Esophagus (tissue), 2 donors: Measurements from ENCODE around the gene TADA1. TPM values are rescaled to one million over a fixed set of nuclear protein-coding genes. Genes with fewer than 3 reads are reported as not detected.
A peak's percentile ranks its signal among the peaks of the same experiment; 100 is the strongest.

ENCODE experiments used
- H3K27ac ChIP-seq, 2 donors: one replicate each; pipeline ENCODE4 v1.5.1; 2013; ENCODE audit warnings: low read depth in 2 of 2, mild to moderate bottlenecking in 2 of 2, inconsistent platforms in 1 of 2, low read length in 1 of 2, moderate library complexity in 1 of 2
- H3K27me3 ChIP-seq, 2 donors: one replicate each; pipeline ENCODE4 v1.6.1; 2013; ENCODE audit warnings: low read length in 2 of 2, control low read depth in 1 of 2, mild to moderate bottlenecking in 1 of 2; ENCODE audit not compliant: insufficient read depth in 2 of 2, control insufficient read depth in 1 of 2
- H3K36me3 ChIP-seq, 2 donors: one replicate each; pipeline ENCODE4 v1.6.1; 2013; ENCODE audit warnings: low read length in 1 of 2; ENCODE audit not compliant: control insufficient read depth in 2 of 2, insufficient read depth in 2 of 2
- H3K4me1 ChIP-seq, 2 donors: one replicate each; pipeline ENCODE4 v1.6.1; 2013; ENCODE audit warnings: low read length in 1 of 2; ENCODE audit not compliant: control insufficient read depth in 2 of 2, insufficient read depth in 2 of 2
- H3K4me3 ChIP-seq, 2 donors: one replicate each; pipeline ENCODE4 v1.5.1; 2013; ENCODE audit warnings: low read length in 2 of 2, mild to moderate bottlenecking in 2 of 2, low read depth in 1 of 2, moderate library complexity in 1 of 2
- H3K9me3 ChIP-seq, 2 donors: one replicate each; pipeline ENCODE4 v1.6.1; 2013; ENCODE audit warnings: mild to moderate bottlenecking in 2 of 2, low read depth in 1 of 2, low read length in 1 of 2, moderate library complexity in 1 of 2; ENCODE audit not compliant: control insufficient read depth in 2 of 2, insufficient read depth in 1 of 2
- WGBS, 2 donors: extraction: QIAGEN DNeasy Blood & Tissue Kit; methylation state at CpG; one replicate each; pipeline ENCODE4 v1.1.7; 2013; 5-methylcytosine and 5-hydroxymethylcytosine counted together
- polyA plus RNA-seq, 2 donors: library from polyadenylated mRNA; stranded (reverse); fragments of 200-250 nt; gene quantifications; one replicate each; pipeline ENCODE4 v1.2.3, GENCODE V29; 2013
- donor health status: healthy with polysubstance abuse.
- donor health status: Bipolar disorder and iron deficiency.

The TADA1 gene
- polyA plus RNA-seq, 2 donors, result 7.8 to 8.1 TPM

- no peaks in the 10 kb centered on the region for H3K9me3 ChIP-seq
- WGBS, 2 donors, result 89 to 90% methylated on average over 3 of the region's 3 CpGs
- no peak overlapping the region for H3K4me3 ChIP-seq
- H3K27me3 ChIP-seq, result no peaks in the 10 kb centered on the region
- no peak overlapping the region for H3K27ac ChIP-seq
- H3K36me3 ChIP-seq, result peaks cover 15 to 16% of the 10 kb centered on the region in 2 donors
- H3K4me1 ChIP-seq, result no peaks in the 10 kb centered on the region
Observed at GRCh38 chr1:166857995-166858394, 18.1 kb downstream of the TADA1 start.

GRCh38 chr1:166855558-166855957, 20.5 kb downstream of the TADA1 start:
- Histone ChIP-seq H3K4me3 (no peak overlapping the region), H3K4me1 (no peaks in the 10 kb centered on the region), H3K27me3 (no peaks in the 10 kb centered on the region), H3K9me3 (no peaks in the 10 kb centered on the region), H3K27ac (no peak overlapping the region), H3K36me3 (peaks cover 13 to 17% of the 10 kb centered on the region in 2 donors)
- 79 to 84% methylated on average over 3 of the region's 3 CpGs for WGBS, 2 donors

- no peaks in the 10 kb centered on the region for H3K27me3 ChIP-seq
- 6 to 26% methylated on average over 1 of the region's 1 CpG for WGBS, 2 donors
- peaks cover 26 to 32% of the 10 kb centered on the region in 2 donors for H3K36me3 ChIP-seq
- no peaks in the 10 kb centered on the region for H3K9me3 ChIP-seq
- no peak overlapping the region for H3K4me3 ChIP-seq
- H3K4me1 ChIP-seq, result no peaks in the 10 kb centered on the region
- no peak overlapping the region for H3K27ac ChIP-seq
Observed at GRCh38 chr1:166852918-166853317, 23.1 kb downstream of the TADA1 start.

- Histone ChIP-seq H3K9me3 (no peaks in the 10 kb centered on the region), H3K36me3 (peaks cover 28 to 52% of the 10 kb centered on the region in 2 donors), H3K4me3 (no peak overlapping the region), H3K27me3 (no peaks in the 10 kb centered on the region), H3K27ac (no peak overlapping the region), H3K4me1 (no peaks in the 10 kb centered on the region)
- 97% methylated on average over 20 of the region's 20 CpGs for WGBS, 2 donors
Observed at GRCh38 chr1:166849135-166849534, 26.9 kb downstream of the TADA1 start.

GRCh38 chr1:166848193-166848592, 27.9 kb downstream of the TADA1 start:
- Histone ChIP-seq H3K4me3 (no peak overlapping the region), H3K36me3 (peaks cover 26 to 57% of the 10 kb centered on the region in 2 donors), H3K27me3 (no peaks in the 10 kb centered on the region), H3K9me3 (no peaks in the 10 kb centered on the region), H3K4me1 (peaks cover 2% of the 10 kb centered on the region in 2 donors), H3K27ac (no peak overlapping the region)

GRCh38 chr1:166844791-166845190, 31.3 kb downstream of the TADA1 start:
- no peak overlapping the region for H3K4me3 ChIP-seq
- whole genome bisulfite sequencing, 2 donors, result 74 to 79% methylated on average over 7 of the region's 7 CpGs
- H3K36me3 ChIP-seq, result peaks cover 26 to 59% of the 10 kb centered on the region in 2 donors
- peaks cover 11 to 12% of the 10 kb centered on the region in 2 donors for H3K4me1 ChIP-seq
- H3K27ac ChIP-seq, result no peak overlapping the region
- H3K27me3 ChIP-seq, result no peaks in the 10 kb centered on the region
- no peaks in the 10 kb centered on the region for H3K9me3 ChIP-seq

- 57 to 74% methylated on average over 7 of the region's 7 CpGs for WGBS, 2 donors
- no peak overlapping the region for H3K4me3 ChIP-seq
Observed at GRCh38 chr1:166843769-166844596, 32.1 kb downstream of the TADA1 start.

GRCh38 chr1:166843322-166843721, 32.7 kb downstream of the TADA1 start:
- 80 to 92% methylated on average over 6 of the region's 6 CpGs for WGBS, 2 donors
- Histone ChIP-seq H3K4me1 (peaks cover 11 to 13% of the 10 kb centered on the region in 2 donors), H3K4me3 (no peak overlapping the region), H3K9me3 (no peaks in the 10 kb centered on the region), H3K27me3 (no peaks in the 10 kb centered on the region), H3K27ac (no peak overlapping the region), H3K36me3 (peaks cover 15 to 46% of the 10 kb centered on the region in 2 donors)

More at GRCh38 chr1:166843769-166844596, 32.1 kb downstream of the TADA1 start:
- Histone ChIP-seq H3K27me3 (no peaks in the 10 kb centered on the region), H3K36me3 (peaks cover 19 to 51% of the 10 kb centered on the region in 2 donors), H3K9me3 (no peaks in the 10 kb centered on the region), H3K4me1 (peaks cover 11 to 12% of the 10 kb centered on the region in 2 donors), H3K27ac (peak overlapping the region in 1 of 2 donors; percentile 29)

GRCh38 chr1:166840309-166841274, 35.5 kb downstream of the TADA1 start:
- Histone ChIP-seq H3K27ac (peak overlapping the region; percentile 84 to 94), H3K27me3 (no peaks in the 10 kb centered on the region), H3K36me3 (peaks cover 15 to 27% of the 10 kb centered on the region in 2 donors), H3K9me3 (no peaks in the 10 kb centered on the region), H3K4me3 (peak overlapping the region; percentile 56 to 89), H3K4me1 (peaks cover 11 to 13% of the 10 kb centered on the region in 2 donors)
- WGBS, 2 donors, result 28 to 40% methylated on average over 16 of the region's 16 CpGs
